GM18505 (cell line): ENCODE data around the gene MROH7.

ENCODE experiments used
- ATAC-seq: cut with Tn5 transposase; IDR thresholded peaks from one replicate; pipeline ENCODE4 v1.9.1; 2021; ENCODE audit not compliant: unreplicated experiment
- POLR2A ChIP-seq: IDR thresholded peaks from 4 replicates; pipeline ENCODE4 v1.6.1; 2011; ENCODE audit warnings: borderline replicate concordance; ENCODE audit not compliant: insufficient read depth, insufficient read length; ENCODE audit errors: extremely low read depth

The MROH7 gene

DNA sequence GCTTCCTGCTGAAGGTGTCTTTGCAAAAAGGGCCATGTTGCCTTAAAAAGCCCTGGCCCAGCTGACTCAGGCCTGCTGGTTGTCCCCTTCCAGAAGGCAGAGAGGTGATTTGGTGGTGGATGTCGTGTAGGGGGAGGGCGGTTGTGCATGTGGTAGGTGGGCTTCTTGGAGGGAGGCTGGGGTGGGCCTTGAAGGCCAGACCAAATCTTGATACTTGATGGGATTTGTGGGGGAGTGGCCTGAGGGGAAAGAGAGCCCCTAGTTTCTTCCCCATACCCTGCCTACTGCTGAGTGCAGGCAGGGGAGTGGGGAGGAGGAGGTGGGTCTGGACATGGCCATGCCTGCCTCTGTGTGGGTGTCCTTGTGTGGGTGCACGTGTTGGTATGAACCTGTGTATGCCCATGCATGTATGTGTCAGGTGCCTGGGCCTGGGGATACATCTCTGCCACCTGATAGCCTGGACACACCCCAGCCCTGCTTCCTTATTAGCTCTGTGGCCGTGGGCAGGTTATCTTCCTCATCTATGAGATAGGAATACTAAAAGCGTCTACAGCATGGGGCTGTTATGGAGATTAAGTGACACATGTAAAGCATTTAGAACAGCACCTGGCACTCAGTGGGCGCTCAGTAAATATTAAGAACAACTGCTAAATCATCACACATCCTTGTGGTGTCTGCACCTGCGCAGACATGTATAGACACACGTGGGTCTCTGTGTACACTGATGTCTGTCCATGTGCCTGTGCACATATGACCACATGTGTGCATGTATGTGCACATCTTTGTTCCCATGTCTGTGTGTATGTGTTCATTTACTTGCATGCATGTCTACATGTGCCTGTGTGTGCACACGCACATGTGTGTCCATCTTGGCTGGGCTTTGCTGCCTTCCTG lies 35.2 kb upstream of the MROH7 start:
- TF ChIP-seq POLR2A = no peak
- ATAC-seq = no peak

DNA sequence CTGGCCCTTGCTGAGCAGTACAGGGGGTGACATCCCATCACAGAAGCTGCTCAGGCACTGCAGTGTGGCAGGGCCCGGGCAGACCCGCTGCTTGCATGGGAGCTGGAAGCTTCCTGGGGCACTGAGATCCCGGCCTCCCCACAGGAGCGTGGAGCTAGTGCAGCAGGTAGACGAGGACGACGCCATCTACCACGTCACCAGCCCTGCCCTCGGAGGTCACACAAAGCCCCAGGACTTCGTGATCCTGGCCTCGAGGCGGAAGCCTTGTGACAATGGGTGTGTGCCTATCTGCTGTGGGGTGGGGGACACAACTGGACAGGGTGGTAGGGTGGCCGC lies 34.6 kb upstream of the MROH7 start:
- ATAC-seq = no peak
- TF ChIP-seq POLR2A = no peak

DNA sequence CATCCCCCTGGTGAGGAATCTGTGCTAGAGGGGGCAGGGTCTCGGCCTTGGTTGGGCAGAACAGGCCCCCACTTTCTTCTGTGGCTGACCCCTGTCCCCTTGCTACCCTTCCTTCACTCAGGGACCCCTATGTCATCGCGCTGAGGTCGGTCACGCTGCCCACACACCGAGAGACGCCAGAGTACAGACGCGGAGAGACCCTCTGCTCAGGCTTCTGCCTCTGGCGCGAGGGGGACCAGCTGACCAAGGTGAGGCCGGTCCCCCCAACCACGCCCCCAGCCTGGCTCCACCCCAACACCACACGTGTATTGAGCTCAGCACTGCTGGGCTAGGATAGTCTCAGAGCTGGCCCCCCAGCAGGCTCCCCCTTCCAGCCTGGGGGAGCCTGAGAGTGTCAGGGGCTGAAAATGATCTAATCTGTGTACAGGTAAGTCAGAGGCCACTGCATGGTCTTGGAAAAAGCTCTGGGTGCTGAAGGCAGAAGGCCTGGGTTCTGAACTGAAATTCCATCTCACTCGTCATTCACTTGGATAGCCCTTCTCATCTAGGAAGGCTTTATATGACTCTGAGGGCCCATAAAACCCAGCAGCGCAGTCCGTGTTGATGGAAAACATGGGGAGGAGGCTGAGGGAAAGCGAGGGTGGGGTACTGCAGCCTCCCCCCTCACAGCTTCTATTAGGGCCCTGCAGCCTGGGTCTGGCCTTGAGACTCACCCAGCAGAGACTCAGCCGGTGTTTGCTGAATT lies 33.6 kb upstream of the MROH7 start:
- TF ChIP-seq POLR2A = no peak
- ATAC-seq = no peak

DNA sequence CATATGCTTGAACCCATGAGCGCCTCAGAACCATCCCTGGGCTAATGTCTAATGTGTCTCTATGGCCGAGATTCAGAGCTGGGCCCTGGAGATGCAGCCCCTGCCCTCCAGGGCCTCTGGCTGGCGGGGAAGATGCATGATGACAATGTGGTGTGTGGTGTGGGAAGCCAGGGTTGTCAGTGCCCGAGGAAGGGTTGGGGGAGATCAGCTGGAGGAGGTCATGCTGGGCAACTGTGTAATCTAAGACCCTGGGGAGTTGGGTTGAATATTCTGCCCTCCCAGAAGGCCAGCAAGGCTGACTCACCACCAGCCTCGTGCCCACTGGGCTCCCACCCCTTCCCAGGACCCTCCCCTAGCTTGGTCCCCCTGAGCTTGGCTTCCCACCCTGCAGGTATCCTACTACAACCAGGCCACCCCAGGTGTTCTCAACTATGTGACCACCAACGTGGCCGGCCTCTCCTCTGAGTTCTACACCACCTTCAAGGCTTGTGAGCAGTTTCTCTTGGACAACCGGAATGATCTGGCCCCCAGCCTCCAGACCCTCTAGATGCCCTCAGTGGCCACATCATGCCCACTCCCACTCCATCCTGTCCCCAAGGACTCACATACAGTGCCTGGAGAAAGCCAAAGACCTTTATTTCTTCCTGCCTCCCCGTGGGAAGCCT lies 32.9 kb upstream of the MROH7 start:
- ATAC-seq = no peak
- no peak for TF ChIP-seq POLR2A

DNA sequence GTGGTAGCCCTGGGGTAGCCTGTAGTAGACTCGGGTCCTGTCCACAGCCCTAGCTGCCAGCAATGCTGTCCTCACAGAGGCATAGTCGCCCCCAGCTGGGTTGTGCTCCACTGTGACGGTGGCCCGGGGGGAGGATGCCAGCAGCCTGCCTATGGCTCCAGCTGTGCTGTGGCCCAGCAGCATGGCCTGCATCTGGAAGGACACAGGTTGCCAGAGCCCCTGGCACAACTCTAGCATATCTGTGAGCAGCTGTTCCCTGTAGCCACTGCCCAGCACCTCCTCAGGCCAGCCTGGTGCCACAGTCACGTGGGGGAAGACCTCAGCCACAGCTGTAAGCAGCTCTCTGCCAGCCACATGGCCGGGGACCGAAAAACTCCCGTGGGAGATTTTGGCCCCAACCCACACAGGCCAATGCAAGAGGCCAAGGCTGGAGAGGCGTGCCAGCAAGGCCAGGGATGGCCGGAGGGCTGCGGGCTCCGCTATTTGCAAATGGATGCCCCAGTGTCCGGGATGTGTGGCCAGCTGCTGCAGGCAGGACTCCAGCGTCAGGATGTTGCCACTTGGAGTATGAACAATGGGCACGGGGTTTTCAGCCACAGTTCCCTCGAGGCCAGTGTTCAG lies 32.2 kb upstream of the MROH7 start:
- no peak for TF ChIP-seq POLR2A
- ATAC-seq = no peak

DNA sequence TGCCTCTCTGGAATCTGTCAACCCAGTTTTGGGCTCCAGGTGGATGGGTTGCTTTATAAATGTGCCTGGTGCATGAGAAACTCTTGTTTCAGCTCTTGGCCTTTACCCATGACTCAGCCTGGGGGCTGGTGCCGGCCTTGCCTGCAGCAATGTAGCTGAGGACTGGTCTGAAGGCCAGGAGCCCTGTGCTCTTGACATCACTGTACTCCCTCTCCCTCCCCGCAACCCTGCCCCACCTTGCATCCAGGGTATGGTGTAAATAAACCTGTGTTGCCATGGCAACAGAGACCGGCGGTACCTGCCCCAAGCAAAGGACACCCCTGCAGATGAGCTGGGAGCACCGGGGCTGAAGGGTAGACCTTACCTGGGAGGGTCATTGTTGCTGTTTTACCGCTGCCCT lies 31.5 kb upstream of the MROH7 start:
- TF ChIP-seq POLR2A = no peak
- ATAC-seq = no peak

DNA sequence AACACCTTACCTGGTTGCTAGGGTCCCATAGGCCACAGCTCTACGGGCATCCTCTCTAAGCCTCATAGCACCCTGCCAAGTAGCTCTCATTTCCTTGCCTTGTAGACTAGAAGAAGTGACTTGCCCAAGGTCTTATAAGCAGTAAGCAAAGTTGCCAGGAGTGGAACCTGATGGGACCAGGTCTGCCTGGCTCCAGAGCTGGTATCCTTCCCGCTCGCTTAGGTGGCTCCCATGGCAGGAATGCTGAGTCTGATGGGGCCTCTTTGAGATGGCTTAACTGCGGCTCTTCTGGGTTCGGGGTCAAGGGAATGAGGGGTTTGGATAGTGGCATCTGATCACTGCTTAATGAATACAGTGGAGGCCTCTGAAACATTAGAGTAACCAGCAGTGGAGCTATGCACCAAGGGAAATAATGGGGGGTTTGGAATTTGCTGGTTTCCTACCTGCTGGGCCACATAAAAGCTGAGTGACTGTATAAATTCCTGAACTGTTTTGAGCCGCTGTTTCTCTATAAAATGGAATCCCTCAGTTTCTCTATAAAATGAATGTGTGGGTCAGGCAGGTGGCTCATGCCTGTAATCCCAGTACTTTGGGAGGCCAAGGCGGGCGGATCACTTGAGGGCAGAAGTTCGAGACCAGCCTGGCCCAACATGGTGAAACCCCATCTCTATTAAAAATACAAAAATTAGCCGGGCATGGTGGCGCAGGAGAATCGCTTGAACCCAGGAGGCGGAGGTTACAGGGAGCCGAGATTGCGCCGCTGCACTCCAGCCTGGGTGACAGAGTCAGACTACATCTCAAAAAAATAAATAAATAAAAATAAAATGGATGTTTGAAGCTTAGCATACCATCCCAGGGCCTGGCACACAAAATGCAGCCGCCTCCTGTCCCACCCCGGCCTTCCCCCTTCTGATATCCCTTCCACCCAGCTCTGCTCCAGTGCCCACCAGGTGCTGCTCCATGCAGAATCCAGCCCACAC lies 30.7 kb upstream of the MROH7 start:
- no peak for ATAC-seq
- no peak for TF ChIP-seq POLR2A

DNA sequence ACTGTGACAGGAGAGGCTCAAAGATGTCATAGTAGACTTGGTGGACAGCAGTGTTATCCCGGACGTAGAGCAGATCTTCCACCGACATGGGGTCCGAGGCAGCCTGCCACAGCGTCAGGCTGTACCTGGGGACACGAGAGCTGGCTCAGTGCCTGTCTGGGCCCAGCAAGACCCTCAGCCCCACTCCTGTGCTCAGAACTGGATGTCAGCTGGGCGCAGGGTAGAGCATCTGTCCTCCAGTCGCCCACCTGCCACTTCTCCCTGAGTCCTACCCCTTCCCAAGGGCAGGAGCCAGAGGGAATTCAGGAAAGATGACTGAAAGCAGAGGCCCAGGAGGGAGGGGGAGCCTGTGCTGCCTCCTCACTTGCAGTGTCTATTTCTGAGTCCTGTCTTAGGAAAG lies 30.0 kb upstream of the MROH7 start:
- ATAC-seq = no peak
- TF ChIP-seq POLR2A = no peak

DNA sequence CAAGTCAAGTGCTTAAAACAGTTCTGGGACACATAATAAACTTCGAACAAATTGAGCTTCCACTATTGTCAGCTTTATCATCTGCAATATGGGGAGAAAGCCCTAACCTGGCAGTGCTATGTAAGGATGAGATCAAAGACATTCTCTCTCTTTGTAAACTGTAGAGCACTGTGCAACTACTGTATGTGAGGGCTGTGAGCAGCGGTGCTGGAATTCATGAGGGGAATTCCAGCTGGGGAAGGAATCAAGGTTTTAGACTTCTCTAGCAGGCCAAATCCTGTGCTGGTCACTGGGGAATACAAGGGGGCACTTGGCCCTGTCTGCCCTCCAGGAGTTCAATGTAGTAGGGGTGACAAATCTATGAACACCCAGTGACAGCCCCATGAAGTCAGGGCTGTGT lies 27.6 kb upstream of the MROH7 start:
- TF ChIP-seq POLR2A = no peak
- ATAC-seq = no peak

DNA sequence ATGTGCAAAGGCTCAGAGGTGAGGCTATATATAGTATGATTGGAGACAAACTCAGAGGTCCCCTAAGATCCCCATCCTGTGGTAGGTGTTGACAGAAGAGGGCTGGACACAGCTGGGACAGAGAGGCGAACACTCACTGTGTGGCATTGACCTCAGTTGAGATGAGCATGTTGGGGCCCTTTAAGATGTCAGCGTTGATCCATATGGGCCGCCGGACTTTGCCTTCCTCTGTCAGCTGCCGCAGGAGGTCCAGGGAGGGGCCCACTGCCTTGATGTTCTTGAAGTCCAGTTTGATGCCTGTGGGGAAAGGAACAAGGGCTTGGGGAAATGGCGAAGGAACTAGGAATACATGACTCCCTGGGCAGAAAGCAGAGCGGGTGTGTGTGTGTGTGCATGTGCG lies 27.0 kb upstream of the MROH7 start:
- TF ChIP-seq POLR2A = no peak
- no peak for ATAC-seq

DNA sequence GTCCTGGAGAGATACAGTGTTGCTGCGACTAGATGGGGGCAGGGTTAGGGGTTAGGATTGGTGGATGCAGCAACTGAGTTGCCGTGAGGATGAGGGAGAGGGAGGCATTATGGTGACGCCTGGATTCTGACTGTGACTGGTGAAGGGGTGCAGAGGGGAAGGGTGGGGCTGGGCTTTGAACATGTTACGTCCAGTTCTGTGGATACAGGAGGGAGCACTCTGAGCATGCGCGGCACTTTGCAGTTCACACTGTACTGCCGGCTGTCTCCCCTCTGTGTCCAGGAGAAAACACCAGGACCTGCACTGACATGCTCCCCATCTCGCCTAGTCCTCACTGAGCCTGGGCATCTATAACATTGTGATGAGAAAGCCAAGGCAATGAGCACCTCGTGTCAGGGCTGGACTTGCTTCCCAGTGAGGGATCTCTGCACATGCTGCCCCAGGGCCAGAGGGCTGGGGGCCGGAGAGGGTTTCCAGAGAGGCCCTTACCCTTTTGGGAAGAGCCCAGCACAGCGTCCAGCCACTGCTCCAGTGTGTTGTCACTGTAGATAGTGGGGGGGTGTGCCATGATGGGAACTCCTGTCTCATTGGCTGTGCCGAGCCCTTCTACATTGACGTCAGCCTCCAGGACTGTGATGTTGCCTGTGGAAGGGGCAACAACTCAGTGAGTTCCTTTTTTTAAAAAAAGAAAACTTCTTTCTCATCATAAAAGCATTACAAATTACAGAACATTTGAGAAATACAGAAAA lies 25.9 kb upstream of the MROH7 start:
- no peak for TF ChIP-seq POLR2A
- ATAC-seq = no peak

DNA sequence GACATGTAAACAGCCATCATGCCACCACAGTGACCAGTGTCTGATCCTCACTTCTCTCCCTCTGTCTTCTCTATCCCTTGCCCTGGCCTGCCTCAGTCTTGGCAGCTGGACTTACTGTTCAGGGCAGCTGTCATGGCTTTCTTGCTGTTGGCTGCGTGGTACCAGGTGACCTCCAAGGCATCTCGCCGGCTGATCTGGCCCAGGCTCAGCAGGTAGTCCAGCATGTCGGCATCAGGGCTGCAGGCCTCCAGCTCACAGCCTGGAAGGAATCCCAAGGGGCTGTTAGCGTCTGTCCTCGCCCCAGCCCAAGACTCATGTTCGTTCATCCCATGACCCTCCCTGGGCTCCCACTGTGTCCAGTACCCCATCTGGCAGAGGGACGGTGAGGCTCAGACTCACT lies 21.8 kb upstream of the MROH7 start:
- TF ChIP-seq POLR2A = no peak
- ATAC-seq = no peak
